GM18520 (cell line): Measurements from ENCODE around the gene FGR.

Experiments used
- ATAC-seq: cut with Tn5 transposase; IDR thresholded peaks from one replicate; pipeline ENCODE4 v1.9.1; 2021; ENCODE audit not compliant: unreplicated experiment

FGR gene

DNA sequence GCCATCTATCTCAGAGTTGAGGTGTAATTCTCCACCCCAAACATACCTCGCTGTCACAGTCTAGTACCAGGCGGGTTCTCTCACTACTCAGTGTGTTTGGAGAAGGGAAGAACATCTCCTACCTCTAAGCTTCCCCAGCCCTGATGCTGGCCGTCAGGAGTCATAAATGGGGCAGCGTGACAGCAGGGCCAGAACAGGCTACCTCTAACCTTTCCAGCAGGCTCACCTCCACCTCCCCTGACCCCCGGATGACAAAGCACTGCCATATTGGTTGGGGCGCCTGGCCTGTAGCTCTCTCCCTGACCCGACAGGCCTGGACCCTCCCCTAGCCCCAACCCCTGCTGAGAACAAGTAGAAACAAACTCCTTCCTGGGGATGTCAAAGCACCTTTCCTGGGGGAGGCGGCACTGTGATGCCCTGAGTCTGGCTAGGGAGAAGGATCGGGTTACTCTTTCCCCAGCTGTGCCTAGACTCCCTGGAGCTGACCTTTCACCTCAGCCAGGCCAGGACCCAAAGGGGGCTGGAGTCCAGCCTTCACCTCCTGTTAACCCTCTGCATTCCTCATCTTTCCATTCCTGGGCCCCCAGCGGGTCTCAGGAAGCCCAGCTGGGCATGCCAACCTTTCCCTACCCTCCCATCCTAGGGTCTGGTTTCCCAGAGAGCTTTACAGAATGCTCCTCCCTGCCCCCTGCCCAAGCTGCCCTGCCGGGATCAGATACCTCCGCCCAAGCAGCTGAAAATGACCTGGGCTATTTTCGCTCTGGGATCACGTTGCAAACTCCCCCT is 65.3 kb downstream of the FGR start:
- ATAC-seq: no peak

DNA sequence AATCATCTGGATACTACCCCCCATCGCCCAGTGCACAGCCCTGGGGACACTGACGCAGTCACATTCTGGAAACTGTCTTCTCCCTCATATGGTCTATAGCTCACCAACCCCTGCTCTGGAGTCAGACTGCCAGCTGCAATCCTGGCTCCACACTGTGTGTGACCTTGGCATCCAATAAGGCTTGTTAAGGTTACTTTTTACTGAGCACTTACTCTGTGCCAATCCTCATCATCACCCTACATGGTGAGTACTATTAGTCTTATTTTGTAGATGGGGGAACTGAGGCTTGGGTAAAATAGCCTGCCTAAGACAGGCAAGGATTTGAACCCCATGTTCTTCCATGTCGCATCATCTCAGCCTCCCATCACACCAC is 65.9 kb downstream of the FGR start:
- ATAC-seq: no peak

GRCh38 chr1:27568300-27569087 is 66.5 kb downstream of the FGR start:
- ATAC-seq: peak; percentile 85

GRCh38 chr1:27567971-27568299 is 67.0 kb downstream of the FGR start:
- ATAC-seq: no peak

DNA sequence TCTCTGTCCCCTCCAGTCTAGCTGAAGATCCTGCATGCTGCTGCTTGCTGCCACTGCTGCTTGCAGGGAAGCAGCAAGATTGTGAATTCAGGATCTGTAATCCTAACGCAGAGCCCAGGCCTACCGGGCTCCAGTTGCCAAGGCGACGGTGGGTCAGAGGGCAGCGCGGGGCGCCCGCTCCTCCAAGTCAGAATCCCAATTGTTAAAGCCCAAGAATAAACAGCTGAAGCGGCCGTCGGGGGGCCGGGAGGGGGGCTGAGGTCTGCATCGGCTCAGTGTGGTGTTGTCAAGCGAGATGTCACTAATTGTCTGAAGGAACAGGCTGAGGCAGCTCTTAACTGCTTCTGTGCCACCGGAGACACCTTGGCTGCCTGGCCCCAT is 67.8 kb downstream of the FGR start:
- no peak for ATAC-seq

- no peak for ATAC-seq
These were observed 68.4 kb downstream of the FGR start for GRCh38 chr1:27566462-27567145.

- no peak for ATAC-seq
These were observed 70.0 kb downstream of the FGR start for GRCh38 chr1:27564710-27565649.

DNA sequence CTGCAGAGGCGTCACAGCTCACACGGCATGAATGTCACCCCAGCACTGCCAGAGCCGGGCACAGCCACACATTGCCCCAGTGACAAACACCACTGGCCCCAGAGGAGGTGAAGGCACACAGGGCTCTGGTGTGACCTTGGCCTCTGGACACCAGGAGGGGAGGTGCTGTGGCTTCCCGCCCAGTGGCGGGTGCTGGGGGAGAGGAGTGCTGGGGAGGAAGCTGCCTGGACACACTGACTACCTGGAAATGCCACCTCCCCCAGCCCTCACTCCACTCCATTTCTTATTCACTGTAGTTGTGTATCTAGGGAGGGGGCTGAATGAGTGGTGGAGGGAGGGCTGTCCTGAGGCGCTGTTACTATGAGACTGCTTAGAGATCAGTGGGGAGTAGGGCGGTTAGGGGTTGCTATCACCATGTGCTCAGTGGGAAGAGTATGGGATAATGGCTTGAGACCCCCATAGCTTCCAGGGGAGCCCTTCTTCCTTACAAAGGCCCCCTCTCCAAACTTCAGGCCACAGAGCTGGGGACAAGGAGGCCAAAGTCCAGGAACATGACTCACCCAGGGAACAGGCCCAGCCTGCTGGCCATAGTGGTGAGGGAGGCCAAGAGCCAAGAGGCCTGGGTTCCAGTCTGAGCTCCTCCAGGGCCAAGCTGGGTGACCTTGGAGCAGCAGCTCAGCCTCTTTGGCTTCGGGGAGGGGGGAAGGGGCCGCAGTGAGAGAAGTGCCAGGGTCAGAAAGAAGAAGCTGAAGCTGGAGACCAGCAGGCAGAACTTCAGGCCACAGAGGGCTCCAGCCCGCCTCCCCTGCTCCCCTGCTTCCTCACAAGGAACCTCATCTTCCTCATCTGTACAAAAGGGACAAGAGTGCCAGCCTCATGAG is 71.2 kb downstream of the FGR start:
- ATAC-seq: no peak

DNA sequence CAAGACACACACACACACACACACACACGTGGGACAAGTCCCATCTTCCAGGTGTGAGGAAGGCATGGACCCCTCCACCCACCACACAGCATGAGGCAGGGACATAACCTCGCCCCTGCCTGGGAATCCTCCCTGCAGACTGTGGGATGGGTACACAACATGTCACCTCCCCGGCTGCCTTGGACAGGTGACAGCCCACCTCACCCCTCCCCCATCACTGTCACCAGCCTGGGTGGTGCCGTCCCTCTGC is 71.7 kb downstream of the FGR start:
- ATAC-seq: no peak

- ATAC-seq: no peak
These were observed 72.2 kb downstream of the FGR start for GRCh38 chr1:27562534-27563340.
